SU-DHL-6 (cell line): ENCODE measurements around the gene HOXA6.

Experiments used
- H2AFZ ChIP-seq: fragments of 200-600 bp; sonication (generic); 2 replicates; pipeline ENCODE4 v1.6.1; 2014; ENCODE audit warnings: low read depth, mild to moderate bottlenecking, moderate library complexity, mixed read lengths, antibody characterized with exemption, low read length; ENCODE audit not compliant: severe bottlenecking
- H3F3A ChIP-seq: fragments of 200-600 bp; shearing (Covaris generic); 2 replicates; pipeline ENCODE4 v1.6.0; 2016; ENCODE audit warnings: antibody characterized with exemption, mild to moderate bottlenecking; ENCODE audit not compliant: insufficient read depth
- H3K27ac ChIP-seq: fragments of 200-600 bp; sonication (generic); 2 replicates; pipeline ENCODE4 v1.5.1; 2016; ENCODE audit warnings: low read depth, mild to moderate bottlenecking, low read length, moderate library complexity, mixed read lengths
- H3K27me3 ChIP-seq: fragments of 200-600 bp; sonication (generic), shearing (Covaris generic); 2 replicates; pipeline ENCODE4 v1.6.0; 2014; ENCODE audit warnings: mild to moderate bottlenecking, low read length
- H3K36me3 ChIP-seq: fragments of 200-600 bp; sonication (generic); 2 replicates; pipeline ENCODE4 v1.6.1; 2014; ENCODE audit warnings: mild to moderate bottlenecking, low read length, mixed read lengths
- H3K4me2 ChIP-seq: fragments of 300-600, 200-600 bp; shearing (Covaris generic), sonication (generic); 2 replicates; pipeline ENCODE4 v1.6.0; 2014; ENCODE audit warnings: low read length, low read depth, mild to moderate bottlenecking; ENCODE audit not compliant: poor library complexity, severe bottlenecking
- H3K4me3 ChIP-seq: fragments of 200-600 bp; sonication (generic); 2 replicates; pipeline ENCODE4 v1.5.1; 2014; ENCODE audit warnings: antibody characterized with exemption, low read length, mild to moderate bottlenecking, mixed read lengths; ENCODE audit not compliant: insufficient read depth, poor library complexity, severe bottlenecking
- H3K79me2 ChIP-seq: fragments of 200-600 bp; sonication (generic); 2 replicates; pipeline ENCODE4 v1.6.1; 2014; ENCODE audit warnings: mild to moderate bottlenecking, low read length, moderate library complexity; ENCODE audit not compliant: insufficient read depth
- H3K9ac ChIP-seq: fragments of 200-600 bp; sonication (generic); 2 replicates; pipeline ENCODE4 v1.7.0; 2014; ENCODE audit warnings: mild to moderate bottlenecking, low read length
- H3K9me2 ChIP-seq: fragments of 200-600 bp; sonication (generic); replicated peaks from 2 replicates; pipeline ENCODE4 v1.6.1; 2014; ENCODE audit warnings: low read length; ENCODE audit not compliant: insufficient read depth
- H3K9me3 ChIP-seq: fragments of 200-600 bp; sonication (generic); 2 replicates; pipeline ENCODE4 v1.6.1; 2014; ENCODE audit warnings: low read length, mixed read lengths; ENCODE audit not compliant: insufficient read depth
- H4K20me1 ChIP-seq: fragments of 200-600 bp; sonication (generic); 2 replicates; pipeline ENCODE4 v1.6.1; 2014; ENCODE audit warnings: low read depth, mild to moderate bottlenecking, antibody characterized with exemption, low read length, moderate library complexity, mixed read lengths
- EZH2phosphoT487 ChIP-seq: fragments of 200-600 bp; sonication (generic), shearing (Covaris generic); conservative IDR thresholded peaks from 2 replicates; pipeline ENCODE4 v1.6.1; 2018; ENCODE audit warnings: mild to moderate bottlenecking, antibody characterized with exemption, low read length, moderate library complexity, mixed read lengths
- TF ChIP-seq, protein P1 (sequence below): fragments of 200-600 bp; sonication (generic); IDR thresholded peaks from one replicate; pipeline ENCODE4 v1.5.1; 2017; ENCODE audit warnings: antibody characterized with exemption, mild to moderate bottlenecking, low read length, moderate library complexity; ENCODE audit not compliant: insufficient read depth, poor library complexity, severe bottlenecking

Gene HOXA6

DNA sequence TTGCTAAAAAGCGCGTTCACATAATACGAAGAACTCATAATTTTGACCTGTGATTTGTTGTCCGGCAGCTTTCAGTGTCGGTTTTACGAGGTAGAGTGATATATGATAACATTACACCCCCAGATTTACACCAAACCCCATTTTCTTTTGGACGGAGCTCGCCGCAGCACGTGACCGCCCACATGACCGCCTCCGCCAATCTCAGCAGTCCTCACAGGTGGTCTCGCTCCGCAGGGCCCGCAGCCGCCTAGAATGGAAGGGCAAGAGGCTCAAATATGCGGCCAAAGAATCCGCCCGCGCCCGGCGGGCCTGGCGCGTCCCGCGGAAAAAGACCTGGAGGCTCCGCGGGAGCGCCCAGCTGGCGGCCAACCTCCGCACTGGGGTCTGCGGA, 8.9 kb upstream of the HOXA6 start, which contains the start of gene HOXA7:
Gene HOXA7, minus strand, starts transcription at position 168 of the 391 bp plus-strand sequence. Its CDS starts 130 bp downstream, at position 38.
- 0 out of 2 replicates have a peak, but pooled peaks cover 4% of the 10 kb centered on the region for H3K79me2 ChIP-seq
- 0 out of 2 replicates have a peak, but pooled peaks cover 4% of the 10 kb centered on the region for H3K36me3 ChIP-seq
- H3K9me3 ChIP-seq, result no peaks in the 10 kb centered on the region
- no peak for TF ChIP-seq EZH2phosphoT487
- TF ChIP-seq, protein P1, sequence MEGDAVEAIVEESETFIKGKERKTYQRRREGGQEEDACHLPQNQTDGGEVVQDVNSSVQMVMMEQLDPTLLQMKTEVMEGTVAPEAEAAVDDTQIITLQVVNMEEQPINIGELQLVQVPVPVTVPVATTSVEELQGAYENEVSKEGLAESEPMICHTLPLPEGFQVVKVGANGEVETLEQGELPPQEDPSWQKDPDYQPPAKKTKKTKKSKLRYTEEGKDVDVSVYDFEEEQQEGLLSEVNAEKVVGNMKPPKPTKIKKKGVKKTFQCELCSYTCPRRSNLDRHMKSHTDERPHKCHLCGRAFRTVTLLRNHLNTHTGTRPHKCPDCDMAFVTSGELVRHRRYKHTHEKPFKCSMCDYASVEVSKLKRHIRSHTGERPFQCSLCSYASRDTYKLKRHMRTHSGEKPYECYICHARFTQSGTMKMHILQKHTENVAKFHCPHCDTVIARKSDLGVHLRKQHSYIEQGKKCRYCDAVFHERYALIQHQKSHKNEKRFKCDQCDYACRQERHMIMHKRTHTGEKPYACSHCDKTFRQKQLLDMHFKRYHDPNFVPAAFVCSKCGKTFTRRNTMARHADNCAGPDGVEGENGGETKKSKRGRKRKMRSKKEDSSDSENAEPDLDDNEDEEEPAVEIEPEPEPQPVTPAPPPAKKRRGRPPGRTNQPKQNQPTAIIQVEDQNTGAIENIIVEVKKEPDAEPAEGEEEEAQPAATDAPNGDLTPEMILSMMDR, result no peak
- H3K9ac ChIP-seq, result peak within 1 kb of the TSS; percentile 83
- no peaks in the 10 kb centered on the region for H3K27me3 ChIP-seq
- peak within 1 kb of the TSS; percentile 83 for H3K4me2 ChIP-seq
- peak within 1 kb of the TSS; percentile 77 for H2AFZ ChIP-seq
- H3F3A ChIP-seq, result peaks cover 17% of the 10 kb centered on the region
- H3K27ac ChIP-seq, result peak within 1 kb of the TSS; percentile 85
- H3K9me2 ChIP-seq, result no peaks in the 10 kb centered on the region
- H4K20me1 ChIP-seq, result no peaks in the 10 kb centered on the region
- H3K4me3 ChIP-seq, result peak within 1 kb of the TSS; percentile 69

DNA sequence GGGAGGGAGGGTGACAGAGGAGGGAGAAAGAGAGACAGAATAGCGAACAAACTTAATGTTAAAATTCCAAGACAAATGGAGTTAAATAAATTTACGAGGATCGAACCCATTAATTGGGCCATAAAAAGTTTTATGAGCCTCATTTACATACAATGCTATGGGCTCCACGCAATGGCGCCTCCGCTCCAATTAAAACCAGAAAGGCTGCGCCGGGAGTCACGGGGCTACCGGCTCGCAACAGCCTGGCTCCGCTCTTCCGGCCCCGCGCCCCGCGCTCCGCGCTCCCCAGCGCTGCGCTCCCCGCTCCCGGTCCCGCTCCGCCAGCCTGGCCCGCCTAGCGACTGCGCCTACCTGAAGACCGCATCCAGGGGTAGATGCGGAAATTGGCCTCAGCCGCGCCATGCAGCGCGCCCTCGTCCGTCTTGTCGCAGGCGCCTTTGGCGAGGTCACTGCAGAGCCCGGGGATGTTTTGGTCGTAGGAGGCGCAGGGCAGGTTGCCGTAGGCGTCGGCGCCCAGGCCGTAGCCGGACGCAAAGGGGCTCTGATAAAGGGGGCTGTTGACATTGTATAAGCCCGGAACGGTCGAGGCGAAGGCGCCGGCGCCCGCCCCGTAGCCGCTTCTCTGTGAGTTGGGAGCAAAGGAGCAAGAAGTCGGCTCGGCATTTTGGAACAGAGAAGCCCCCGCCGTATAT, 8.4 kb upstream of the HOXA6 start:
- H3K4me3 ChIP-seq, result peak overlapping the region; percentile 69
- TF ChIP-seq EZH2phosphoT487, result no peak
- TF ChIP-seq, protein P1, result no peak
- H3K79me2 ChIP-seq, result 0 out of 2 replicates have a peak, but pooled peaks cover 4% of the 10 kb centered on the region
- H3F3A ChIP-seq, result peaks cover 17% of the 10 kb centered on the region
- H3K27me3 ChIP-seq, result no peaks in the 10 kb centered on the region
- no peaks in the 10 kb centered on the region for H3K9me3 ChIP-seq
- H2AFZ ChIP-seq, result peak overlapping the region; percentile 77
- 0 out of 2 replicates have a peak, but pooled peaks cover 4% of the 10 kb centered on the region for H3K36me3 ChIP-seq
- peak overlapping the region; percentile 83 for H3K9ac ChIP-seq
- H4K20me1 ChIP-seq, result no peaks in the 10 kb centered on the region
- peak overlapping the region; percentile 85 for H3K27ac ChIP-seq
- H3K4me2 ChIP-seq, result peak overlapping the region; percentile 83
- H3K9me2 ChIP-seq, result no peaks in the 10 kb centered on the region

DNA sequence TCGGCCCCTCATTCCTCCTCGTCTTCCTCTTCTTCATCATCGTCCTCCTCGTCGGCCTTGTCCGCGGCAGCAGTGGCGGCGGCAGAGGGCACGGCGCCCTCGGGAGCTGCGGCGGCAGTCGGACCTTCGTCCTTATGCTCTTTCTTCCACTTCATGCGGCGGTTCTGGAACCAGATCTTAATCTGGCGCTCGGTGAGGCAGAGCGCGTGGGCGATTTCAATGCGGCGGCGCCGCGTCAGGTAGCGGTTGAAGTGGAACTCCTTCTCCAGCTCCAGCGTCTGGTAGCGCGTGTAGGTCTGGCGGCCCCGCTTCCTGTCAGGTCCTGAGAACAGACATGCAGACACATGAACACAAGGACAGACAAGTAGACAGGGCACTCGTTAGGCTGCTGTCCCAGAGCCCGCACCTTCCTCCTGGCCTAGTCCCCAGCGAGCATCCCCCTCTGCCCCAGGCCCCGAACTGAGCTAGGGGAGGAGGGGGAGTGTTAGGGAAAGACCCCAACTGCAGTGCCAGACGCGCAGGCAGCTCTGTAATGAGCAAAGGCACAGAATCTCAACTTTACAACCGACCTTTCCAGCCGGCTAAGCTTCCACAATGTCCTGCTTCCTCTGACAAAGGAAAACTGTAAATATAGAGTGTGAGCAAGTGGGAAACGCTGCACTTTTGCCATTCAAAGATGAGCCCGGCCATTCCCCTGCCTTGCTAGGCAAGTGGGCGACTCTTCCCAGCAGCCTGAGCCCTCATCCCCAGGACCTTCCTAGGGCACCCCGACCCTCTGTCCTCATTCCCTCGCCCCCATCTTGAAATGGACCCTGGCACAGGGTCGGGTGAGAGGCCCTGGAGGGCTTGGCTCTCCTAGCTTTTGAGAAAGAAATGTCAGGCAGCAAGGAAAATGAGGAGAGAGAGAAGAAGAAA, 7.6 kb upstream of the HOXA6 start:
- Histone ChIP-seq H2AFZ (peak overlapping the region; percentile 77), H3K9ac (peak overlapping the region; percentile 83), H3K9me2 (no peaks in the 10 kb centered on the region), H3F3A (peaks cover 17% of the 10 kb centered on the region), H3K4me2 (peak overlapping the region; percentile 83), H3K27ac (peak overlapping the region; percentile 85), H3K79me2 (peaks cover 8% of the 10 kb centered on the region; the same call in 1 of the 2 replicates), H3K27me3 (no peaks in the 10 kb centered on the region), H3K4me3 (peak overlapping the region; percentile 69), H4K20me1 (no peaks in the 10 kb centered on the region), H3K36me3 (0 out of 2 replicates have a peak, but pooled peaks cover 4% of the 10 kb centered on the region), H3K9me3 (no peaks in the 10 kb centered on the region)
- TF ChIP-seq, protein P1, result no peak
- no peak for TF ChIP-seq EZH2phosphoT487
